Testis (tissue), 3 donors: ENCODE data around the gene XAB2. TPM values are rescaled to one million over a fixed set of nuclear protein-coding genes. Genes with fewer than 3 reads are reported as not detected.

Experiments
- DNase-seq: peaks from one replicate; pipeline ENCODE4 v3.0.0-alpha.2; 2019
- H3K27ac ChIP-seq, 2 donors: fragments of 200-600 bp; sonication (generic); one replicate each; pipeline ENCODE4 v1.5.1; 2019
- H3K27me3 ChIP-seq: fragments of 200-600 bp; sonication (generic); one replicate; pipeline ENCODE4 v1.5.1; 2019
- H3K36me3 ChIP-seq: fragments of 200-600 bp; sonication (generic); one replicate; pipeline ENCODE4 v1.5.1; 2017; ENCODE audit warnings: low read depth; ENCODE audit errors: missing control alignments
- H3K4me1 ChIP-seq: fragments of 200-600 bp; sonication (generic); one replicate; pipeline ENCODE4 v1.5.1; 2019
- H3K4me3 ChIP-seq, 2 donors: fragments of 200-600 bp; sonication (generic); one replicate each; pipeline ENCODE4 v1.5.1; 2017 to 2019
- H3K9me3 ChIP-seq: fragments of 200-600 bp; sonication (generic); one replicate; pipeline ENCODE4 v1.5.1; 2017
- CTCF ChIP-seq, 3 experiments: fragments of 450-650 bp in 2 of 3; fragments of 200-600 bp in 1 of 3; sonication (generic) in 1 of 3; IDR thresholded peaks; one replicate each; pipeline ENCODE4 v1.5.1; 2016 to 2019; ENCODE audit warnings: antibody characterized with exemption in 3 of 3, mild to moderate bottlenecking in 2 of 3, moderate library complexity in 1 of 3
- POLR2A ChIP-seq: fragments of 450-650 bp; IDR thresholded peaks from one replicate; pipeline ENCODE4 v1.6.1; 2017; ENCODE audit warnings: antibody characterized with exemption, mild to moderate bottlenecking, moderate library complexity
- WGBS, 2 donors: methylation state at CpG; one replicate each; pipeline ENCODE4 v1.1.5; 2018; 5-methylcytosine and 5-hydroxymethylcytosine counted together
- intact Hi-C: fragments of 100-400 bp; cut with DNase I; formaldehyde crosslinking; loops from one replicate; pipeline ENCODE4 v1.15.1; 2023; ENCODE audit warnings: low total_unique reads
- polyA plus RNA-seq: library from polyadenylated mRNA; stranded (reverse); fragments of 350-450 nt; fragmentation: Illumina TruSeq; extraction: RNeasy Lipid Tissue Mini Kit (QIAGEN cat#74804); gene quantifications from one replicate; pipeline ENCODE4 v1.2.3, GENCODE V29; 2014; ENCODE audit warnings: low read depth, low replicate concordance; ENCODE audit not compliant: insufficient read depth
- total RNA-seq, 2 donors: library from RNA; depleted of rRNA; stranded (reverse); fragments of >200 nt; gene quantifications; one replicate each; pipeline ENCODE4 v1.2.3, GENCODE V29; 2016

Gene XAB2
- total and polyA plus RNA-seq, 3 donors from 2014 or later = 90.3 to 128 (median 97.2) TPM

GRCh38 chr19:7628589-7629311, 595 bp downstream of the XAB2 start:
- TF ChIP-seq CTCF (IDR thresholded peaks at IDR 0.05) (no peak), POLR2A (no peak)
- Histone ChIP-seq H3K27ac (peak overlapping the region; percentile 6 to 69), H3K9me3 (no peaks in the 10 kb centered on the region), H3K36me3 (no peaks in the 10 kb centered on the region), H3K4me1 (peaks cover 20% of the 10 kb centered on the region), H3K4me3 (peak overlapping the region; percentile 75 to 85), H3K27me3 (no peaks in the 10 kb centered on the region)
- 2 to 3% methylated on average over 15 of the region's 15 CpGs for WGBS, 2 donors
- intact Hi-C loops = no loop called here
- DNase-seq = no peak

- no peaks in the 10 kb centered on the region for H3K27me3 ChIP-seq
- no peak overlapping the region for H3K27ac ChIP-seq
- no peak for DNase-seq
- TF ChIP-seq POLR2A = no peak
- TF ChIP-seq CTCF (IDR thresholded peaks at IDR 0.05) = no peak
- no peaks in the 10 kb centered on the region for H3K9me3 ChIP-seq
- no peaks in the 10 kb centered on the region for H3K36me3 ChIP-seq
- 87 to 90% methylated on average over 21 to 24 of the region's 24 CpGs for WGBS, 2 donors
- H3K4me1 ChIP-seq = peaks cover 20% of the 10 kb centered on the region
- intact Hi-C loops = no loop called here
- H3K4me3 ChIP-seq = no peak overlapping the region
These were observed 2.2 kb downstream of the XAB2 start for GRCh38 chr19:7627166-7627565.

GRCh38 chr19:7625763-7626372, 3.5 kb downstream of the XAB2 start:
- Histone ChIP-seq H3K4me1 (peaks cover 19% of the 10 kb centered on the region), H3K9me3 (no peaks in the 10 kb centered on the region), H3K36me3 (no peaks in the 10 kb centered on the region), H3K27me3 (no peaks in the 10 kb centered on the region), H3K4me3 (no peak overlapping the region), H3K27ac (no peak overlapping the region)
- WGBS, 2 donors = 94 to 97% methylated on average over 22 to 34 of the region's 34 CpGs
- no peak for DNase-seq
- TF ChIP-seq POLR2A = no peak
- TF ChIP-seq CTCF (IDR thresholded peaks at IDR 0.05) = no peak
- intact Hi-C loops = no loop called here

GRCh38 chr19:7624810-7625209, 4.5 kb downstream of the XAB2 start:
- Histone ChIP-seq H3K27ac (no peak overlapping the region), H3K27me3 (no peaks in the 10 kb centered on the region), H3K9me3 (no peaks in the 10 kb centered on the region), H3K4me1 (peaks cover 18% of the 10 kb centered on the region), H3K4me3 (no peak overlapping the region), H3K36me3 (no peaks in the 10 kb centered on the region)
- no peak for DNase-seq
- intact Hi-C loops = no loop called here
- WGBS, 2 donors = 89 to 91% methylated on average over 15 to 17 of the region's 17 CpGs
- no peak for TF ChIP-seq CTCF (IDR thresholded peaks at IDR 0.05)
- no peak for TF ChIP-seq POLR2A
